Measurements from ENCODE around the gene NRP1.

DNA sequence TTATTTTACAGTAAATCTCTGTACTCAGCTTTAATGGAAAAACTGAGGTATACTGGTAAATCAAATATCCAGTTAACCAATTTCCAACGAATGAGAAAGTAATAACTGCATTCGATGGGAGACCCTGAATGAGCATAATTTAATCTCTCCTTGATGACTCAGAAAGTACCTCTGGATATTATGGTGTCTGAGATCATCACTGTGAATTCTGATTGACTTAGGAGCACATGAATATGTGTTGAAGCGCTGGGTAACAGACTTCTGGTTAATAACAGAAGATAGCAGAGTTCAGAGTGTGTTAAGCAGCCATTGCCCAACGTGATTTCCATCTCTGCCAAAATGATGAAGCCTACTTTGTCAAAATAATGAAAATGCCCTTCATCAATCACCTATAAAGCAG lies 116.6 kb downstream of the NRP1 start:
- TF ChIP-seq YY1 (IDR thresholded peaks at IDR 0.05; ENCODE audit: low read depth) = no peak
- TF ChIP-seq, protein P1, sequence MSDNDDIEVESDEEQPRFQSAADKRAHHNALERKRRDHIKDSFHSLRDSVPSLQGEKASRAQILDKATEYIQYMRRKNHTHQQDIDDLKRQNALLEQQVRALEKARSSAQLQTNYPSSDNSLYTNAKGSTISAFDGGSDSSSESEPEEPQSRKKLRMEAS (IDR thresholded peaks at IDR 0.05) = no peak
- no peak for TF ChIP-seq NFIC (IDR thresholded peaks at IDR 0.05)
- TF ChIP-seq TAF1 (IDR thresholded peaks at IDR 0.05; ENCODE audit: low read depth) = no peak
- no peak for TF ChIP-seq TCF12 (IDR thresholded peaks at IDR 0.05; ENCODE audit: low read depth)
- no peak for TF ChIP-seq EP300 (IDR thresholded peaks at IDR 0.05; ENCODE audit: borderline replicate concordance)
- TF ChIP-seq FOXM1 (IDR thresholded peaks at IDR 0.05; ENCODE audit: borderline replicate concordance, low read depth) = no peak
- no peak for TF ChIP-seq CEBPB (IDR thresholded peaks at IDR 0.05)
- no peak for TF ChIP-seq REST (IDR thresholded peaks at IDR 0.05; ENCODE audit: low read depth)
- no peak for TF ChIP-seq EGR1 (IDR thresholded peaks at IDR 0.05)
